GM12891 (cell line): ENCODE data around the gene TCHHL1.

Source experiments
- PAX5 ChIP-seq: IDR thresholded peaks from 2 replicates; pipeline ENCODE4 v1.6.1; 2011; ENCODE audit warnings: low read length, moderate library complexity, mild to moderate bottlenecking; ENCODE audit not compliant: insufficient read depth, severe bottlenecking
- POLR2A ChIP-seq: IDR thresholded peaks from 2 replicates; pipeline ENCODE4 v1.6.1; 2011; ENCODE audit warnings: low read depth, low read length, control low read depth
- POLR2AphosphoS5 ChIP-seq: IDR thresholded peaks from 2 replicates; pipeline ENCODE4 v1.6.1; 2011; ENCODE audit warnings: low read depth, low read length, control low read depth
- SPI1 ChIP-seq: IDR thresholded peaks from 2 replicates; pipeline ENCODE4 v1.6.1; 2011; ENCODE audit warnings: low read depth, low read length, control low read depth
- TAF1 ChIP-seq: IDR thresholded peaks from 2 replicates; pipeline ENCODE4 v1.6.1; 2011; ENCODE audit warnings: low read depth, low read length, control low read depth

- TF ChIP-seq POLR2AphosphoS5 (no peak), POLR2A (no peak), PAX5 (no peak), SPI1 (no peak), TAF1 (no peak)
Measured at GRCh38 chr1:152084853-152085252, 4.0 kb downstream of the TCHHL1 start.
